Upper lobe of right lung (tissue), 1 donor: ENCODE measurements around the gene CNIH2. TPM values are rescaled to one million over a fixed set of nuclear protein-coding genes. Genes with fewer than 3 reads are reported as not detected.

Experiments used
- ATAC-seq: fragments of 200-7000 bp; cut with Tn5 transposase; one replicate; pipeline ENCODE4 v1.9.1; 2020; ENCODE audit warnings: mild to moderate bottlenecking, moderate library complexity
- DNase-seq: peaks from one replicate; pipeline ENCODE4 v3.0.0-alpha.2; 2020
- H3K27ac ChIP-seq: fragments of 200-600 bp; one replicate; pipeline ENCODE4 v1.8.0; 2022
- H3K27me3 ChIP-seq: fragments of 200-600 bp; one replicate; pipeline ENCODE4 v1.8.0; 2022; ENCODE audit warnings: mild to moderate bottlenecking
- H3K36me3 ChIP-seq: fragments of 200-600 bp; one replicate; pipeline ENCODE4 v1.8.0; 2022
- H3K4me1 ChIP-seq: fragments of 200-600 bp; one replicate; pipeline ENCODE4 v1.8.0; 2022
- H3K4me3 ChIP-seq: fragments of 200-600 bp; one replicate; pipeline ENCODE4 v1.8.0; 2022; ENCODE audit warnings: mild to moderate bottlenecking
- H3K9me3 ChIP-seq: fragments of 200-600 bp; one replicate; pipeline ENCODE4 v1.8.0; 2022
- CTCF ChIP-seq: fragments of 200-600 bp; IDR thresholded peaks from one replicate; pipeline ENCODE4 v1.8.0; 2022; ENCODE audit warnings: antibody characterized with exemption
- intact Hi-C: fragments of 100-400 bp; cut with DNase I; formaldehyde crosslinking; loops from one replicate; pipeline ENCODE4 v1.11.0; 2022
- total RNA-seq: library from RNA; stranded (reverse); fragmentation: NEBNext Ultra II Directional; extraction: Animal tissue kit (Norgen Biotek cat#: 25700); gene quantifications from one replicate; pipeline ENCODE4 v1.2.1, GENCODE V29; 2021
- donor health status: DM: no; HTN: yes; CAD: no; lungs with severe emphysema.

The CNIH2 gene
- total RNA-seq, 1 donor from 2014 or later: 1.6 TPM

GRCh38 chr11:66232769-66233168, 45.2 kb upstream of the CNIH2 start:
- H3K27ac ChIP-seq: no peak overlapping the region
- no peaks in the 10 kb centered on the region for H3K4me1 ChIP-seq
- peaks cover 77% of the 10 kb centered on the region for H3K36me3 ChIP-seq
- DNase-seq: no peak
- no peak overlapping the region for H3K4me3 ChIP-seq
- H3K27me3 ChIP-seq: no peaks in the 10 kb centered on the region
- ATAC-seq: no peak
- H3K9me3 ChIP-seq: no peaks in the 10 kb centered on the region
- intact Hi-C loops: no loop called here
- no peak for TF ChIP-seq CTCF

GRCh38 chr11:66233301-66233700, 44.7 kb upstream of the CNIH2 start:
- Histone ChIP-seq H3K4me3 (no peak overlapping the region), H3K36me3 (peaks cover 75% of the 10 kb centered on the region), H3K9me3 (no peaks in the 10 kb centered on the region), H3K27ac (no peak overlapping the region), H3K4me1 (no peaks in the 10 kb centered on the region), H3K27me3 (no peaks in the 10 kb centered on the region)
- DNase-seq (no peak), ATAC-seq (no peak)
- no peak for TF ChIP-seq CTCF
- intact Hi-C loops: no loop called here

- H3K4me1 ChIP-seq: no peaks in the 10 kb centered on the region
- H3K9me3 ChIP-seq: no peaks in the 10 kb centered on the region
- no peak overlapping the region for H3K4me3 ChIP-seq
- ATAC-seq (no peak), DNase-seq (no peak)
- TF ChIP-seq CTCF: no peak
- intact Hi-C loops: no loop called here
- peaks cover 89% of the 10 kb centered on the region for H3K36me3 ChIP-seq
- H3K27me3 ChIP-seq: no peaks in the 10 kb centered on the region
- no peak overlapping the region for H3K27ac ChIP-seq
Observed at GRCh38 chr11:66235141-66235540, 42.8 kb upstream of the CNIH2 start.

- no peaks in the 10 kb centered on the region for H3K4me1 ChIP-seq
- H3K9me3 ChIP-seq: no peaks in the 10 kb centered on the region
- no peaks in the 10 kb centered on the region for H3K27me3 ChIP-seq
- no peak for TF ChIP-seq CTCF
- no peak overlapping the region for H3K27ac ChIP-seq
- ATAC-seq (no peak), DNase-seq (no peak)
- intact Hi-C loops: no loop called here
- no peak overlapping the region for H3K4me3 ChIP-seq
- H3K36me3 ChIP-seq: peaks cover 83% of the 10 kb centered on the region
Observed at GRCh38 chr11:66237867-66238266, 40.1 kb upstream of the CNIH2 start.

- peaks cover 73% of the 10 kb centered on the region for H3K36me3 ChIP-seq
Observed at GRCh38 chr11:66238786-66239413, 39.1 kb upstream of the CNIH2 start.

More at GRCh38 chr11:66238786-66239413, 39.1 kb upstream of the CNIH2 start:
- H3K4me1 ChIP-seq: no peaks in the 10 kb centered on the region
- no peaks in the 10 kb centered on the region for H3K27me3 ChIP-seq
- H3K9me3 ChIP-seq: no peaks in the 10 kb centered on the region
- no peak overlapping the region for H3K27ac ChIP-seq
- no peak for TF ChIP-seq CTCF
- ATAC-seq (no peak), DNase-seq (no peak)
- H3K4me3 ChIP-seq: no peak overlapping the region
- intact Hi-C loops: no loop called here
